ENCODE measurements around the gene TMEM106A. TPM values are rescaled to one million over a fixed set of nuclear protein-coding genes. Genes with fewer than 3 reads are reported as not detected.
A peak's percentile ranks its signal among the peaks of the same experiment; 100 is the strongest.
"Not testable (repeated sequence)": the region's sequence is repeated elsewhere in the genome, so short reads cannot be mapped to it uniquely, and the experiment has no call there.

Gene TMEM106A
- 10 to 100 TPM in 5 of 12 donors, 1 to 10 TPM in 6, not detected in 1; 5.9 to 17.5 (median 8.5) TPM for polyA plus RNA-seq (ENCODE audit: insufficient read length in 12 of 12)
- long read RNA-seq, donor 1, partial matches to known transcripts, result 0 of 3 reads
- long read RNA-seq, donor 1, other reads (novel, unspliced or antisense), result 0 of 3 reads
- long read RNA-seq, donor 2, partial matches to known transcripts, result 0 of 2 reads
- long read RNA-seq, donor 2, other reads (novel, unspliced or antisense), result 0 of 2 reads
- long read RNA-seq, donor 3, result 0 reads
- long read RNA-seq, donor 4, result 0 reads
- long read RNA-seq, donor 5, result 0 reads
- long read RNA-seq, donor 6, result 0 reads
- long read RNA-seq, donor 7, result 0 reads
- long read RNA-seq, donor 8, result 0 reads
- long read RNA-seq, donor 9, result 0 reads
- long read RNA-seq, donor 10, result 0 reads
- long read RNA-seq, donor 11, partial matches to known transcripts, result 6 of 7 reads
- long read RNA-seq, donor 11, other reads (novel, unspliced or antisense), result 0 of 7 reads

- DNase-seq, result peak; percentile 92
These were observed at the start of gene TMEM106A for GRCh38 chr17:43211480-43212402. TSS of gene TMEM106A (plus strand) at chr17:43211875. CDS start at chr17:43213042, 1,167 bp downstream.

DNA sequence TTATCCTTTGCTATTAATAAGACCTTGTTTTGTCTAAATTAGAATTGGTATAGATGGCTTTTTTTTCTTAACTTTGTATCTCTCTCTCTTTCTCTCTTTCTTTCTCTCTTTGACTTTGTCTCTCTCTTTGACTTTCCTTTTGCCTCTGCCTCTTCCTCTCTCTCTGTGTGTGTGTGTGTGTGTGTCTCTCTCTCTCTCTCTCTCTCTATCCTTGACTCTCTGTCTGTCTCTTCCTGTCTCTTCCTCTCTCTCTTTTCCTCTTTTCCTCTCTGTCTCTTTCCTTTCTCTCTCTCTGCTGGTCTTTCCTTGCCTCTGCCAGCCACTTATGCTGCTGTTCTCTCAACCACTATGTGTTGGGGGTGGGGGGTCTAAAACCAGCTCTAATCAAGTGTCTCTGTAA, 45.7 kb upstream of the TMEM106A start:
- DNase-seq, result not testable (repeated sequence)

- no peak for DNase-seq
These were observed 42.0 kb upstream of the TMEM106A start for GRCh38 chr17:43169561-43170139.

- DNase-seq, result peak; percentile 92
These were observed 41.4 kb upstream of the TMEM106A start for GRCh38 chr17:43170140-43170765.

GRCh38 chr17:43170766-43171585, 40.7 kb upstream of the TMEM106A start, which contains the start of gene NBR1:
TSS of gene NBR1 (plus strand) at chr17:43171214. CDS start at chr17:43175800, 4,586 bp downstream.
- DNase-seq, result peak; percentile 99

- peak; percentile 73 for DNase-seq
These were observed 39.8 kb upstream of the TMEM106A start for GRCh38 chr17:43171586-43172487.

GRCh38 chr17:43175213-43176118, 36.2 kb upstream of the TMEM106A start:
- DNase-seq, result no peak

DNA sequence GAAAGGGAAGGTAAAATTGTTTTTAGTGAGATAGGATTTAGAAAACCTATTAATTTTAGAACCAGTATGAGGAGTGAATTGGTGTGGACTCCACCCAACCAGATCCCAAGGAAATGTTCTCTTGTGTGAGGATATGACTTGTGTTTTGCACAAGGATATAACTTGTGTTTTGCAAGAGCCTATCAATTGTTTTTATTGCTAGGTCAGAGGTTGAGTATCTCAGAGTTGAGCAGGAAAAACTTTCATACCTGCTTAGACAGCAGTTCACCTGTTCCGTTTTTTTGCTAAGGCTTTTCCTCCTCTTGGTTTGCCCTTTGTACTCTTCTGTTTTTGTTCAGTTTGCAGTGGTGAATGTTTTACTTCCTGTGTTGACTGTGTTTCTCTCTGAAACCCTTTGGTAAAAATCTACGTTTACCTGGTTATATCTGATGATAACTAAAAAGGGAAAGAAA, 35.5 kb upstream of the TMEM106A start:
- no peak for DNase-seq

GRCh38 chr17:43183921-43184320, 27.8 kb upstream of the TMEM106A start:
- no peak for DNase-seq

- not testable (repeated sequence) for DNase-seq
These were observed 25.0 kb upstream of the TMEM106A start for GRCh38 chr17:43186656-43187055.

DNA sequence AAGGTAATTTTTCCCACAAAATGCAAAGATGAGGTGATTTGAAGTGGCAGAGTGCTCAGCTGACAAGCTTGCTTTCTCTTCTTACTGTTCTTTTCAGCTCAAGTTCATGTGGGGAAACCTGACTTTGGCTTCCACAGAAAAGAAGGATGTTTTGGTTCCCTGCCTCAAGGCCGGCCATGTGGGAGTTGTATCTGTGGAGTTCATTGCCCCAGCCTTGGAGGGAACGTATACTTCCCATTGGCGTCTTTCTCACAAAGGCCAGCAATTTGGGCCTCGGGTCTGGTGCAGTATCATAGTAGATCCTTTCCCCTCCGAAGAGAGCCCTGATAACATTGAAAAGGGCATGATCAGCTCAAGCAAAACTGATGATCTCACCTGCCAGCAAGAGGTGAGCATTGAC, 18.4 kb upstream of the TMEM106A start:
- no peak for DNase-seq

DNA sequence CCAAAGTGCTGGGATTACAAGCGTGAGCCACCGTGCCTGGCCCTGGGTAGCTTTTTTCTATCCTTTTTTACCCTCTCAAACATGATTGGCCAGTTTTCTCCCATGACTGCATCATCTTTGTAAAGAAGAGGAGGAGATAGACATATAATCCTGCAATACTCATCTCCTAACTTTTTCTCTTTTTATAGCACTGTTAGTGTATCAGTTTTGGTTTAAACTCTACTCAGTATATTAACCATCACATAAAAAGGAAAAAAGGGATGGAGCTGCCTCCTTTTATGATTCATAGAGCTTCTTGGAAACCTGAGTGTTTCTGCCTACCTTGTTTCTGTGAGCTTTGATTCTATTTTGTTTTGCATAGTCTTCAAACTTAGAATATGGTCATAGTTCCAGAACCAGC, 12.0 kb upstream of the TMEM106A start:
- no peak for DNase-seq

DNA sequence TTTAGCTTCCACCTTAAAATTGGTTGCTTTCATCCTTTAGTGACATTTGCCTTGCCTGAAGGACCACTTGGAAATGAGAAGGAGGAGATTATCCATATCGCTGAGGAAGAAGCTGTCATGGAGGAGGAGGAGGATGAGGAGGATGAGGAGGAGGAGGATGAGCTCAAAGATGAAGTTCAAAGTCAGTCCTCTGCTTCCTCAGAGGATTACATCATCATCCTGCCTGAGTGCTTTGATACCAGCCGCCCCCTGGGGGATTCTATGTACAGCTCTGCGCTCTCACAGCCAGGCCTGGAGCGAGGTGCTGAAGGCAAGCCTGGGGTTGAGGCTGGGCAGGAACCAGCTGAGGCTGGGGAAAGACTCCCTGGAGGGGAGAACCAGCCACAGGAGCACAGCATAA, 11.5 kb upstream of the TMEM106A start:
- DNase-seq, result no peak

DNA sequence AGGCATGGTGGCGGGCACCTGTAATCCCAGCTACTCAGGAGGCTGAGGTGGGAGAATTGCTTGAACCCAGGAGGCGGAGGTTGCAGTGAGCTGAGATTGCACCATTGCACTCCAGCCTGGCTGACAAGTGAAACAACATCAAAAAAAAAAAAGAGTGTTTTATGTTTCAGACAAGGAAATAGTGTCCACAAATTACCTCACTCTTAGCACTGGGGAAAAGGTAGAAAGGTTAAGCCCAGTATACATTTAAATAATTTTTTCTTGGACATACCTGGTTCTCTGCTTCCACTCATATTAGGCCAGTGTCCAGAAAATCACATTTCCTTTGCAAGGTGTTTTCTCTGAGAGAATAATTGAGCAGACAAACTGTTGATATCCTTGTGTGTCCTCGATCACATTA, 8.7 kb upstream of the TMEM106A start:
- DNase-seq, result not testable (repeated sequence)

DNA sequence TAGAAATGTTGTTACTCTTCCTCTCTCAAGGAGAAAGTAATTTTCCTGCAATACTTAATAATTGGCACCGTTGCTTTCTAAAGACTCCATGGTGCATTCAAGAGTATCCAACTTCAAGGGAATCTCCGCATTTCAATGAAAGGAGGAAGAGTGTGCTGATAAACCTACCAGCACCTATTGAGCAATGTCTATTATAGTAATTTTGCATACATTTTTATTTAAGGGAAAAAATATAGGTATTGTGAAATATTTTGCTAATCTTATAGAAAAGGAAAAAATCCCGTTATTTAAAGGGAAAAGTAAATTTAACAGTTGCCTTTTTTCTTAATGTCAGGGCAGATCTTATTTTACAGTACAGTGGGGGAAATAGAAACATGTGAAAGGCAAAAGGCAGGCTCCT, 1.1 kb upstream of the TMEM106A start:
- no peak for DNase-seq

GRCh38 chr17:43211123-43211479, 574 bp upstream of the TMEM106A start:
- DNase-seq, result no peak

DNA sequence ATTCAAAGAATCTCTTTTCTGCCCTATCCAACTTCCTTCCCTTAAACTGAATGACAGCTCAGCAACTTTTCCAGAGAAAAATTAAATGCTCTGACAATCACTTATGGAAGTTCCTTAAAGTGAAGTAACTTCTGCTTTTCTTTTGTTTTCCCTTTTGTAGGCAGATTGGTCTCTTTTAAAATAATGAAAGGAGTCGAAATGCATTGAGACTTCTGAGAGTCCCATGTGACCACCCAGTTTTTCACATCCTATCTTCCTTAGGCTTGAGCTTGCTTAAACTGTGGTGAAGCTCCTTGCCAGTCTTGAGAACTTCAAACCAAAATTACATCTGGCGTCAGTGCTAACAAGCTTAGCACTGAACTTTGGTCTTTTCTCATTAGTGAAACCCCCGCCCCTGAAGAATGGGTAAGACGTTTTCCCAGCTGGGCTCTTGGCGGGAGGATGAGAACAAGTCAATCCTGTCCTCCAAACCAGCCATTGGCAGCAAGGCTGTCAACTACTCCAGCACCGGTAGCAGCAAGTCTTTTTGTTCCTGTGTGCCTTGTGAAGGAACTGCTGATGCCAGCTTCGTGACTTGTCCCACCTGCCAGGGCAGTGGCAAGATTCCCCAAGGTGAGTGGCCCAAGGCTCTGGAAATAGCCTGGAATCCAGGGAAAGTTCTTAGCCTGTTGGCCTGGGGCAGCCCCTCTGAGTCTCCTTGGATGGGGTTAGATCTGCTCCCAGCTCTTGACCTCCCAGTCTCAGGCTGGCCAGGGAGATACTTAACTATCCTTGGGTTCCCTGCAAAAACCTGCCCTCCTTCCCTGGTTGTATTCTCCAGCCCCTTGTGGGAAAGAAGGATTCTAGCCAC, 1.2 kb downstream of the TMEM106A start:
- peak; percentile 19 for DNase-seq
